Stimulated activated CD4-positive, alpha-beta T cell treated with anti-CD3 and anti-CD28 coated beads, Interleukin-4, amount 100 ng/mL, for 4 hours (primary cell): ENCODE data around the gene TFRC.
"Not testable (repeated sequence)": the region's sequence is repeated elsewhere in the genome, so short reads cannot be mapped to it uniquely, and the experiment has no call there.

ENCODE experiments used
- DNase-seq, 2 experiments: peaks; one replicate each; pipeline ENCODE4 v3.0.0-alpha.2; 2020

Gene TFRC

DNA sequence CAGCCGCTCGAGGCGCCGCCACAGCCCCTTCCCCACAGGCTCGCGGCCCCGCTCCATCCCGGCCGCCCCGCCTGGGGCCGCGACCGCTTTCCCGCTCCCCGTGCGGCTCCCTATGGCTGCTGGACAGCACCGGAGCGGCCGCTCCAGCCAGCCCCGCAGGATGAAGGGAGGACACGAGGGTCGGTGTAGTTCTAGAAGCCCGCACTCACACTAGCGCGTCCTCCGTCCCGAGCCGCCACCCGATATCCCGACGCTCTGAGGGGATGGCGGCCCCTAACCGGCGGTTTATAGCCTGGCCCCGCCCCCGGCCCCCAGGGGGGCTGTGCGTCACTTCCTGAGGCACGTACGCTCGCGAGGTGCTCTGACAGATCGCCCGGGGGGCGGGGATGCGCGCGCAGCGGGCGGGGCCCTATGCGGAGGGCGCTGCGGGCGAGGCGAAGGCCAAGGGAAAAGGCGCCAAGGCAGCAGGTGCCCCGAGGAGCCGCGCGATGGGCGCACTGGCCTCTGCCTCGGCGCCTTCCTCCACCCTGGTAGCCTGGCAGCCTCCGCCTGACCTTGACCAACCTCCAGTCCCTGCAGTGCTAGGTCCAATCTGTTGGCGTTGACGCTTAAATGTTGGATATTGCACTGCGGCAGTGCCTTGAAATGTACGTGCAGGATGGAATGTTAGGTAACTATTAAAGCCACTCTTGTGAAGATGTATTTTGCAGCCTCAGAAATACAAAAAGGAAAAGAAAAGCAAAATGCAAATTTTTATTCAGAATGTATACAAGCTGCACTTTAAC, at the start of gene TFRC:
TFRC (minus strand) TSS at position 257 of the 785 bp plus-strand sequence. CDS start 4,991 bp downstream, outside the sequence.
- peak; percentile 95 to 98 for DNase-seq

DNA sequence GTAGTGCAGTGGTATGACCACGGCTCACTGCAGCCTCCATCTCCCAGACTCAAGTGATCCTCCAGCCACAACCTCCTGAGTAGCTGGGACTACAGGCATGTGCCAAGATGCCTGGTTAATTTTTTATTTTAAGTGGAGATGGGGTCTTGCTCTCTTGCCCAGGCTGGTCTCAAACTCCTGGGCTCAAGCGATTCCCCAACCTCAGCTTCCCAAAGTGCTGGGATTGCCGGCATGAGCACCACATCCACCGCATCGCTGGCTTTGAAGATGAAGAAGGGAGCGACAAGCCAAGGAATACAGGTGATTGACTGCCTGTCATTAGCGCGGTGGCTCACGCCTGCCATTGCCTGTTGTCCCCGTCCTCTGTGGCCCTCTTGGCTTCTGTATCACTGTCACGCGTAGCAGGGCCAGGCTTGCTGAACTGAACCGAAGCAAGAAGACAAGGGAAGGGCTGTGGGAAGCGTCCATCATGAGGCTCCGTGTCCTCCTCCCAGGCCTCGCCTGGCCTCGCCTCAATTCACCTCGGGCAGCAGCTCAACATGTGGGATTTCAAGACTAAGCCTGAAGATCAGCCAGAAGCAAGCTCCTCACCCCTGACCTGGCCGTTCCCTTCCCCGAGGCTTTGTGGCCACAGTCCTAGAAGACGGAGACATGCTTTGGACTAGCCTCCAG, 46.4 kb upstream of the TFRC start:
- no peak for DNase-seq

DNA sequence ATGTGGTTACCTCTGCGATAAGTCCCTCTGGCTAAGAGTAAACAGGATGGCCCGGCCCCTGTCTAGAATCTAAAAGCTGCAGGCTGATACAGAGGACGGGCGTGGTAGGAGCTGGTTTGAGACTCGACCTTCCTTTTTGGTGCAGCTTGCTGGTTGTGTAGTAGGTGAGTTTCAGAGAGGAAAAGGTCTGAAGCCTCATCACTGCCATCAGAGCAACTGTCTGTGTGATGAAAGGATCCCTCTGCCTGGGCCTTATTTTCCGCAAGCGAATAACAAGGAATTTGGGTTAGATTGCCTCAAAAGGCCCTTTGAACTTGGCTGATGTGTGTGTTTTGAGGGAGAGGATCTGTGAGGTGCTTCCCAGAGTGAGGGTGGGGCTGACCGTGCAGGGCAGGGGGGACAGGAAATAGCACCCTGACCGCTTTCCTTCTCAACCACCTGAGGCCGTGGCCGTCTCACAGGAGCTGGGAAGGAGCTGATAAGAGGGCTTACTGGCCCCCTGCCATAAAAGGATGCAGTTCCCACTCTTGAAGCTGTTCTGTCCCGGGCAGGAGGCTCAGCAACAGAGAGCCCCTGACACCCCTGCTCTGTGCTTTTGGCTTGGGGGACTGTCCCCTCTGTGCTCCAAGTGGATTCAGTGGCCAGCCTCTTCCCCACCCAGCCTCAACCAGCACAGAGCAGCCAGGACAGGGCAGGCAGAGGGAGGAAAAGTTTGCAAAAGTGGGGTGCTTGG, 45.6 kb upstream of the TFRC start:
- no peak for DNase-seq

DNA sequence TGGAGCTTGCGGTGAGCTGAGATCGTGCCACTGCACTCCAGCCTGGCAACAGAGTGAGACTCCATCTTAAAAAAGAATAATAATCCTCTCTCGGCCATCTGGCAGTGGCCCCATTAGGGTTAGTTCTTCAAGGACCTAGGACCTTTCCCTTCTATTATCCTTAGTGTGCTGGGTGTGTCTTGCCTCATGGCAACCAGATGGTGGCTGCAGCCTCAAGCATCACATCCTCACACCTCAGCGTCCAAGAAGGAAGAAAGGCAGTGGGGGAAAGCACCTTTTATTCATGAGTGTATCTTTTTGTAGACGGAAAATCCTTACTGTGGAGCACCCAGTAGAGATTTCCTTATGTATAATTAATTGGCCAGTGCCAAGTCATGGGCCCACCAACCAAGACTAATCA, 42.7 kb upstream of the TFRC start:
- no peak for DNase-seq

DNA sequence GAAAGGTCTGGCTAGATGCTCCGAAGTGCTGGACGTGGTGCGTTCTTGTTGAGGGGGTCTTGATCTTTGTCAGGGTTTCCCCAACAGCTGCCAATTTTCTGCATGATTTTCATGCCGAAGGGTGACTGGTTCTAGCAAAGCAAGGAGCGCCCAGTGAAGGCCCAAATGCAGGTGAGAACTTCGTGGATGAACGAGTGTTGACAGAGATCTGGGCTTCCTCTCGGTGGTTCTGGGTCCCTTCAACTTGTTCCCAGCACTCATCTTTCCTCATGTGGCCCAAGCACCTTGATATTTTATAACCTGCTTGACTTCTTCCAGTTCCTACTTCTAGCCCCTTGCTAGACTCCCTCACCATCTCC, 40.8 kb upstream of the TFRC start:
- DNase-seq: no peak

DNA sequence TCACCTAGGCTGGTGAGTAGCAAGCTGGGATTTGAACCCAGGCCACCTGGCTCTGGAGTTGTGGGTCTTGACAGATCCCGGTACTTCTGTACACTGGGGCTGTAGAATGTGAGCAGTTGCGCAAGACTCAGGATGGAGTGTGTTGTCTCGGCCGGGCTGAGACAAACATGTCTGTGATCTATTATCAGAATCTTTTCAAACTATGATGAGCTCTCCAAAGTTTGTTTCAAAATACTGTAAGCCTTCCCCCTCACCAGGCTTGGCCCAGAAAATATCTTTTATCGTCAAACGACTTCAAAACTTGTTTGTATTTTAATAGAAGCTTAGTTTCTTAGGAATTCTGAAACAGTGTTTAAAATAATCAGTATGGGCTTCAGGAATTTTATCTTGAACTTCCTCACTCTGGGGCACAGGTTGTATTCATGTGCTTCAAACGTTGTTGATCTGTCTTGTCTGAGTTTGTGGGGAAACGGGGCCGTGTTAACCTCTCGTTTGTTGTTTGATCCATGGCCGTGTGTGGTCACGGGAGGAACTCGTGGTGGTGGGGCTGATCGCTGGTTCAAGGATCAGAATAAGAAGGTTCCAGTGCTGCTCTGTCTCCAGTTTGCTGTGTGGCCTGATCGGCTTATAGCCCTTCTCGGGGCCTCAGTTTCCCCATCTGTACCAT, 40.3 kb upstream of the TFRC start:
- DNase-seq: no peak

DNA sequence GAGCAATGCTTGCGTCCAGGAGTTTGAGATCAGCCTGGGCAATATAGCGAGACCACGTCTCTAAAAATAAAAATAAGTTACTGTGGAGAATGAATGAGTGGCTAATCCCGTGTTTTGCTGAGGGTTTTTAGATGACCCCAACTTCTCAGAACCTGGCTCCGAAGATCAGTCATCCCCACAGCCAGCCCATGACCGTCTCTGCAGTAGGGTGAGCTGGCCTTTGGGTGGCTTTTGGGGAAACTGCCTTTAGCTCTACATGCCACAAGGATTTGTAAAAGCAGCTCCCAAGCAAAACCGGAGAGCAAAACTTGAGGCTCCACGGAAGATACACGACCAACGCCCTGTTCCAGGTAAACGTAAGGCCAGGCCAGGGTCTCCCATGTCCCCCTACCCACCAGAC, 39.2 kb upstream of the TFRC start:
- no peak for DNase-seq

DNA sequence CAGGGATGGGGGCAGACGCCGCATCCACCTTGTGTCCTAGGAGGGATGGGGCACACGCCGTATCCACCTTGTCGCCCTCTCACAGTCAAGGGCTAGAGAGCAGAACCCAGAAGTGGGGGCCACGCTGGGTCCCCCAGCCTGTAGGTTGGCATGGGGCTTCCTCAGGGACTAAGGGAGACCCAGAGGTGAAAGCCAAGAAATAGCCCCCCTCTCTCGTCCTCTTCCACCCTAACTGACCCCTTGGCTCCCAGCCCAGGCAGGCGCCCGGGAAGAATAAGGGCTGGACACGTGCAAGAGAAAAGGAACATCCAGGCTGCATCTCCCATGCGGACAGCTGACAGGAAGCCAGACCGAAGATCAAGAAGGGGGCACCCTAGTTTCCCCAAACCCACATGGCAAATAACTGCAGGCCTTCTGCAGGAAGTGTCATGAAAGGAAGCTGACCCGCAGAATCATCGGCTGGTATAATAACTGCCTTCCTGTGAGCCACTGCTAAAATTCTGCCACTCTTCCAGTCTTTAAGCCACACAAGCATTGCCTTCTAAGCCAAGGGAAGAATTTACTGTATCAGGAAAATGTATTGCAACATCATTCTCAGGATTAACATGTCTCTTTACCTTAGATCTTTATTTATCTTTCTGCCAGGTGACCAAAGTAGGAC, 38.5 kb upstream of the TFRC start:
- DNase-seq: no peak

DNA sequence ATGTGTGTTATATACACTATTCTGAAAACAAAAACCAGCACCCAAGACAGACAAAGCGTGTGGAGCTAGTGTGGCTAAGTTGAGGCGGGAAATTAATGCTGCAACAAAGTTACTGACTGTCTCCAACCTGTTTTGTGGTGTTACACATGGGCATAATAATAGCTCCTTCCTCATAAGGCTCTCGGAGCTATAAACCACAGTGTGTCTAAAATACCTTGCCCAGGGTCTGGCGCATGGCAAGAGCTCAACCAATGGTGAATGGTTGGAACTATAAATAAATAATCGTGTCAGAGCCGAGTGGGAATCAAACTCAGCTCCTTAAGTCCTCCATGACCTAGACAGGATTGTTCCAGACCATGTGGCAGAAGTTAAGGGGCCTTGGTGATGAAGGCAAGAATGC, 35.9 kb upstream of the TFRC start:
- no peak for DNase-seq

DNA sequence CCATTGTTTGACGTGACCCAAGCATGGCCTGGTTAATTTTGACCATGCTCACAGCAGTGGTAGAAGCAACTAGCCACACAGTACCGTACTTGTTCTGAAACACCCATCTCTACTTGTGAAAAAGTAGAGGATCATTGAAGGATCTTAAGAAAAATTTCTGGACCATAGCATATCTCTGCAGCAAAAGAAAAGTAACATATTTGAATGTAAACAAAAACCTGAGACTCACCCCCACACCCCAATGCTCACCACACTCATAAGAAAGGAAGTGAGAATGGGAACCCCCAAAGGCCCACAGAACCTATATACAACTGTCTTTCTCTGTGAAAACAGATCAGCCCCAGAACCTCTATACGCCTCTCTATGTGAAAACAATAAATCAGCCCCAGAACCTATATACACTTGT, 33.8 kb upstream of the TFRC start:
- DNase-seq: no peak

DNA sequence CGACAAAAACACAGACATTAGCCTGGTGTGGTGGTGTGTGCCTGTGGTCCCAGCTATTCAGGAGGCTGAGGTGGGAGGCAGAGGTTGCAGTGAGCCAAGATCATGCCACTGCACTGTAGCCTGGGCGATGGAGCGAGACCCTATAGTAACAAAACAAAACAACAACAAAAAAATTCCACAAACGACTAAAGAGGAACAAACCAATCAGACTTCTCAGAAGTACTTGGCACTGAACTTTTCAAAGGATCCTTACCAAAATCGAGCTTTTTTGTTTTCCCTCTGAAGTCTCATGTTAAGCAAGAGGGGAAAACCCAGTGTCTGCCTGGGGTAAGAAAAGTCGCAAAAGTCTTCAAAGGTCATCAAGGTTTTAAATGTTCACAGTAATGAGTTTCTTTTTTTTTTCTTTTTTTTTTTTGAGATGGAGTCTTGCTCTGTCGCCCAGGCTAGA, 30.1 kb upstream of the TFRC start:
- DNase-seq: peak in 1 of 2 experiments; percentile 17

DNA sequence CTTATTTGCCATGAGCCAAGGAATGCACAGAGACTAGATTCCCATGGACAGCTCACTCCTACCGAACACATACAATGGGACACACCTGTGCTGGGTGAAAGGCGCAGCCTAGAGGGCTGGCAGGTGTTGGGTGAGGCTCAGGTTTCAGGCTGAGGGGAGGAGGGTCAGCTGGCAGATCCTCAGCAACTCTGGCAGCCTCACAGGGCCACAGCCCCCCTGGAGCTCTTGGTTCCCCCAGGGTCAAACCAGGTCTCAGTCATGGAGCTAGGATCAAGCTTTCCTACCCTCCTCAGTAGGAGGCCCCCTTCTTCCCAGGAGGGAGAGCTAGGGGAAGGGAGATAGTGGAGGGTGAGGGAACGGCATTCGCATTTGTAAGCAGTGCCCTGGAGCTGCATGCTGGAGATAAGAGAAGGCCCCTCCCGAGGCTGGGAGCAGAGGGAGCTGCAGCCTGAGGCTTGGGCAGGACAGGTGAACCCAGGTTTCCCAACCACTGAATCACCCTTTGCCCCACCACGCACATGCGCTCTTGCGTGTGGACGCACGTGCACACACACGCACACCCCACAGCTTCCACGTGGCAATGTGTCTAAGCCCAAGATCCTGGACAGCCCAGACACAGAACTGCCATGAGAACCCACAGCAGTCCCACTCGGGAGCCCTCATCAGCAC, 26.3 kb upstream of the TFRC start:
- DNase-seq: no peak

DNA sequence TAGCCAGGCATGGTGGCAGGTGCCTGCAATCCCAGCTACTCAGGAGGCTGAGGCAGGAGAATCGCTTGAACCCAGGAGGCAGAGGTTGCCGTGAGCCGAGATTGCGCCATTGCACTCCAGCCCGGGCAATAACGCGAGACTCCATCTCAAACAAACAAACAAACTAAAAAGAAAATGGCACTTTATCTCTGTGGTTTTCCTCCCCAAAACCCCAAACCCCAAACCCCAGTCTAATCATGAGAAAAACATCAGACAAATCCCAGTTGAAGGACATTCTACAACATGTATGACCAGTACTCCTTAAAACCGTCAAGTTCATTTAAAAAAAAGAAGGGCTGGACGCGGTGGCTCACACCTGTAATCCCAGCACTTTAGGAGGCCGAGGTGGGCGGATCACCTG, 22.8 kb upstream of the TFRC start:
- not testable (repeated sequence) for DNase-seq

DNA sequence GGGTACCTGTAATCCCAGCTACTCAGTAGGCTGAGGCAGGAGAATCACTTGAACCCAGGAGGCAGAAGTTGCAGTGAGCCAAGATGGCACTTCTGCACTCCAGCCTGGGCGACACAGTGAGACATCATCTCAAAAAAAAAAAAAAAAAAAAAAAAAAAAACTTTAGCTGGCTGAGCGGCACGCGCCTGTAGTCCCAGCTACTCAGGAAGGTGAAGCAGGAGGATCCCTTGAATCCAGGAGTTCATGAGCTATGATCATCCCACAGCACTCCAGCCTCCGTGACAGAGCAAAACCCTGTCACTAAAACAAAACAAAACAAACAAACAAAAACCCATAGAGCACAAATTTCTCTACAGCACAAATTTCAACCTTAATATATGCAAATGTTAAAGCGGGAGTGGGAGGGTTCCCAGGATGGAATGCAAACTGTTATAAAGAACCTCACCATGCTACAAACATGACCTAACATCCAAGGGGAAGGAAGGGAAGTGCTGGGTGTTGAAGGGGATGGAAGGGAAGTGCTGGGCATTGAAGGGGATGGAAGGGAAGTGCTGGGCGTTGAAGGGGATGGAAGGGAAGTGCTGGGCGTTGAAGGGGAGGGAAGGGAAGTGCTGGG, 16.6 kb upstream of the TFRC start:
- DNase-seq: not testable (repeated sequence)

DNA sequence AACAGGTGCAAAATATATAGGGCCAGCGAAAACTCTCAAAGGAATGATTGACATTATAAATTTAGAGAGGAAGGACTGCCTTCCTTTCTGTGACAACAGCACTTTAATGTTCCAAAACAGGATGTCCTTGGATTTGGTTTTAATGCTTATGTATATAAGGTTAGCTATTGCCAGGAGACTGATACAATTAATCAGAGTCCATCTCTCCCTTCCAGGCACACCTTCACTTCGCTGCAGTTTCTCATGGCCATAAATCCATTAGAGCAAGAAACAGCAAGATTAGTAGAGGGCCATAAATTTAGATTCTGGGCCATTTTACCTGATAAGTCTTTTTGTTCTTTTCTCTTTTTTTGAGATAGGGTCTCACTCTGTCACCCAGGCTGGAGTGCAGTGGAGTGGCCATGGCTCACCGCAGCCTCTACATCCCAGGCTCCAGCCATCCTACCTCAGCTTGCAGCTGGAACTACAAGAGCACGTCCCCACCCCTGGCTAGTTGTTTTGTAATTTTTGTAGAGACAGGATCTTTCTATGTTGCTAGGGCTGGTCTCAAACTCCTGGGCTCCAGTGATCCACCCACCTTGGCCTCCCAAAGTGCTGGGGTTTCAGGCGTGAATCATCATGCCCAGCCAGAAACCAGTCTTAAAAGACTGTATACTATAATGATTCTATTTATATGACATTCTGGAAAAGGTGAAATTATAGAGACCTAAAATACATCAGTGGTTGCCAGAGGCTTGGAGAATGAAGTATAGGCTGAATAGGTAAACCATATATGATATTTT, 15.7 kb upstream of the TFRC start:
- DNase-seq: no peak

DNA sequence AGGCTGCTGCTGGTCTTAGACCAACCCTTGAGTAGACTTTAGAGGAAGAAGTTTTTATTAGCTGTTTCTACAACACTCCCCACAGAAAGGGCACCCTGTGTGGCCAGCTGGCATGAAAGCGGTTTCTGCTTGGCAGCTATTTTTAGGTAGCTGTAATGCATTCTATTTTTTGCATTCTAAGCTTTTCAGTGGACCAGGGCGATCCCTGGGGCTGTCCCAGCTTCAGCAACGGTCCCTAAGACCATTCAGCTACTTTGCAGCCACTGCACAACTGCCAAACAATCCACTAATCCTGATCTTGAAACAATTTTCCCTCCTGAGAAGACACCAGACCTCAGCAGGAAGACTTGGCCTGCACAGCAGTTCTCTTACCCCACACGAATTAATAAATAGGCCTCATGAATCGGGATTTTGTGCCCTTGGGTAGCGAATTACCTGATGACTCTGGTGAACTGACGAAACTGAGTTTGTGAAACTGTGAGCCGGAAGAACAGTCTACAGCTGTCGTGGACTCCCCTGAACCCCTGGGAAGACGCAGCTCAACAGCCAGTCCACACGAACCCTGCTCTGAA, 14.6 kb upstream of the TFRC start:
- no peak for DNase-seq

DNA sequence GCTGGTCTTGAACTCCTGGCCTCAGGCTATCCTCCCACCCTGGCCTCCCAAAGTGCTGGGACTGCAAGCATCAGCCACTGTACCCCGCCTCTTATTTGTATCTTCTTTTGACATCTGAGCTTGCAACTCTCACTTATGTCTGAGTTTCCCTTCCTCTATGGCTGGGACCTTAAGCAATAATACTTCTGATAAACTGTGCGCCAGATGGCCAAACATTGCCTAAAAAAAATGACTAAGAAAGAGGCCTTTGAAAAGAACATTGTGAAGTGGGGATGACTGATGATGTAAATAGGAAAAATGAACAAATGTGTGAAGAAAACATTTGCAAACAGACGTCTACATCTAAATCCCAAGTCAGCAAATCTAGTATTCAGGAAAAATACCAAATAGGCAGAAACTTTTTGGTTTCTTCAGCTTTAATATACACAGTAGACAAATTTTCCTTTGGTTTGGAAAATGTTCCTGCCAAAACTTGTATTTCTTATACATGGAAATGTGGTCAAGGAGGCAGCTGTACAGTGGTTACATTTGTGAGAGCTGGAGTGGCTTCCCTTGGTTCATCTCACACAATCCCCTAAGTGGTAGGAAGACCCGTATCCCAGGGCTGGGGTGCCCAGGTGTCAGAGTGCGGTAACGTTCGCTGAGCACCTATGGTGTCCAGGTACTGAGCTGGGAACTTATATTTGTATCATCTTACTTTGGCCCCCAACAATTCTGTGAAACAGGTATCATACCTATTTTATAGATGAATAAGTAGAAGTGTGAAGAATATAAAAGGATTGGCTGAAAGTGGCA, 11.6 kb upstream of the TFRC start:
- DNase-seq: no peak

DNA sequence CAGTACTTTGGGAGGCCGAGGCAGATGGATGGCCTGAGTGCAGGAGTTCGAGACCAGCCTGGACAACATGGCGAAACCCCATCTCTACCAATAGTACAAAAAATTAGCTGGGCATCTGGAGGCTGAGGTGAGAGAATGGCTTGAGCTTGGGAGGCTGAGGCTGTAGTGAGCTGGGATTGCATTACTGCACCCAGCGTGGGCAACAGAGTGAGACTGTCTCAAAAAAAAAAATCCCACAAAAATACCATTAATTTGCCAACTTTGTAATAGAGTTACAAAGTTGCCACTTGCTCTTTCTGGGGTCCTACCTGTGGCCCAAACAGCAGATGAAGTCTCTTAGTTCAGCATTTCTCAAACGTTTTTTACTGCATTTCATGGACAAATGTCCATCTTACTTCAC, 6.0 kb upstream of the TFRC start:
- DNase-seq: no peak

DNA sequence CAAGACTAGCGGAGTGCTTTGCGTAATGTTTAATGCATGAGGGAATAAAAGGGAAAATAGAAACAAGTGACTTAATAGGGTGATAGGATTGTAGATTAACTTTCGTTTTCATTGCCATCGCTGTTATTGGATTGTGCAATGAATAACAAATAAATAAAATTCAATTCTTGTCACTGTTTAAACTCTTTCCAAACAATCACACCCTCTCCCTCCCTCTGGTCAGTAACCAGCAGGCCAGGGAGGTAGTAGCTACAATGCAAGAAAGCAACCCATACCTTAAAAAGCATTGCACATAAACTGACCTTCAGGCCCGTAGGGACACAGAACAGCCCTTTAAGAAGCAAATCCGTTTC, 705 bp upstream of the TFRC start:
- DNase-seq: no peak
